Trophoblast cell (in vitro differentiated cells and primary cell): Measurements from ENCODE around the gene HMGXB3.

Source experiments
- DNase-seq, 2 donors: peaks; one replicate each; pipeline ENCODE4 v3.0.0-alpha.2; 2016
- H2AFZ ChIP-seq: 2 replicates; pipeline ENCODE4 v1.6.1; 2013; ENCODE audit warnings: low read length, moderate library complexity, mild to moderate bottlenecking; ENCODE audit not compliant: insufficient read depth, poor library complexity
- H2AK5ac ChIP-seq: 2 replicates; pipeline ENCODE4 v1.6.1; 2013; ENCODE audit warnings: mild to moderate bottlenecking, low read length
- H2BK120ac ChIP-seq: 2 replicates; pipeline ENCODE4 v1.6.1; 2013; ENCODE audit warnings: low read length, mild to moderate bottlenecking, moderate library complexity; ENCODE audit not compliant: insufficient read depth, poor library complexity
- H2BK12ac ChIP-seq: 2 replicates; pipeline ENCODE4 v1.6.1; 2013; ENCODE audit warnings: mild to moderate bottlenecking, low read length, moderate library complexity
- H2BK5ac ChIP-seq: 2 replicates; pipeline ENCODE4 v1.6.1; 2013; ENCODE audit warnings: low read length, low read depth, moderate library complexity, mild to moderate bottlenecking; ENCODE audit not compliant: poor library complexity
- H3K14ac ChIP-seq: 2 replicates; pipeline ENCODE4 v1.6.1; 2013; ENCODE audit warnings: mild to moderate bottlenecking, low read length
- H3K18ac ChIP-seq: 2 replicates; pipeline ENCODE4 v1.6.1; 2013; ENCODE audit warnings: mild to moderate bottlenecking, low read length
- H3K23ac ChIP-seq: 2 replicates; pipeline ENCODE4 v1.6.1; 2013; ENCODE audit warnings: low read length
- H3K27ac ChIP-seq: 2 replicates; pipeline ENCODE4 v1.5.1; 2013; ENCODE audit warnings: low read depth, mild to moderate bottlenecking, inconsistent platforms, low read length, moderate library complexity
- H3K27me3 ChIP-seq: 2 replicates; pipeline ENCODE4 v1.6.1; 2013; ENCODE audit warnings: inconsistent platforms, mild to moderate bottlenecking, low read length, moderate library complexity; ENCODE audit not compliant: insufficient read depth
- H3K36me3 ChIP-seq, 2 experiments: 1 replicate in 1 of 2; 2 replicates in 1 of 2; pipeline ENCODE4 v1.6.1; 2013; ENCODE audit warnings: low read length in 2 of 2, mild to moderate bottlenecking in 2 of 2, moderate library complexity in 1 of 2; ENCODE audit not compliant: insufficient read depth in 2 of 2, control insufficient read depth in 1 of 2
- H3K4ac ChIP-seq: 2 replicates; pipeline ENCODE4 v1.6.1; 2013; ENCODE audit warnings: low read depth, mild to moderate bottlenecking, low read length, moderate library complexity
- H3K4me1 ChIP-seq, 2 experiments: 1 replicate in 1 of 2; 2 replicates in 1 of 2; pipeline ENCODE4 v1.6.1; 2013; ENCODE audit warnings: low read length in 2 of 2, mild to moderate bottlenecking in 2 of 2, moderate library complexity in 1 of 2; ENCODE audit not compliant: insufficient read depth in 2 of 2, control insufficient read depth in 1 of 2
- H3K4me2 ChIP-seq: 2 replicates; pipeline ENCODE4 v1.6.1; 2013; ENCODE audit warnings: inconsistent platforms, mild to moderate bottlenecking, low read length, moderate library complexity
- H3K4me3 ChIP-seq: 2 replicates; pipeline ENCODE4 v1.5.1; 2013; ENCODE audit warnings: mild to moderate bottlenecking, low read depth, low read length, inconsistent platforms
- H3K79me1 ChIP-seq: one replicate; pipeline ENCODE4 v1.6.1; 2013; ENCODE audit warnings: low read length
- H3K79me2 ChIP-seq: 2 replicates; pipeline ENCODE4 v1.6.1; 2013; ENCODE audit warnings: low read length, mild to moderate bottlenecking; ENCODE audit not compliant: control insufficient read depth, insufficient read depth, poor library complexity
- H3K9ac ChIP-seq: 2 replicates; pipeline ENCODE4 v1.6.1; 2013; ENCODE audit warnings: mild to moderate bottlenecking, low read length
- H3K9me3 ChIP-seq: 2 replicates; pipeline ENCODE4 v1.6.1; 2013; ENCODE audit warnings: low read depth, mild to moderate bottlenecking, control low read depth, inconsistent platforms, low read length; ENCODE audit not compliant: insufficient read depth
- H4K12ac ChIP-seq: 2 replicates; pipeline ENCODE4 v1.6.1; 2013; ENCODE audit warnings: low read depth, mild to moderate bottlenecking, low read length, moderate library complexity
- H4K8ac ChIP-seq: 2 replicates; pipeline ENCODE4 v1.6.1; 2013; ENCODE audit warnings: low read depth, mild to moderate bottlenecking, low read length, moderate library complexity
- H4K91ac ChIP-seq: one replicate; pipeline ENCODE4 v1.6.1; 2013; ENCODE audit warnings: low read depth, mild to moderate bottlenecking, low read length, moderate library complexity
- WGBS: extraction: QIAGEN DNeasy Blood & Tissue Kit; methylation state at CpG from one replicate; pipeline ENCODE4 v1.1.7; 2013; ENCODE audit warnings: missing lambda C conversion rate; ENCODE audit not compliant: insufficient read length, insufficient coverage; ENCODE audit errors: extremely low coverage; 5-methylcytosine and 5-hydroxymethylcytosine counted together

HMGXB3 gene

GRCh38 chr5:149954798-149955197, 45.7 kb upstream of the HMGXB3 start:
- no peak overlapping the region for H2AFZ ChIP-seq
- H3K23ac ChIP-seq: no peak overlapping the region
- H3K4me3 ChIP-seq: no peak overlapping the region
- H2AK5ac ChIP-seq: no peak overlapping the region
- no peak overlapping the region for H4K12ac ChIP-seq
- H2BK5ac ChIP-seq: no peak overlapping the region
- WGBS: no CpG with 5 or more reads among the region's 6 CpGs
- no peak overlapping the region for H3K9ac ChIP-seq
- no peak overlapping the region for H3K4me2 ChIP-seq
- no peaks in the 10 kb centered on the region for H3K36me3 ChIP-seq
- no peak overlapping the region for H4K91ac ChIP-seq
- H2BK120ac ChIP-seq: no peak overlapping the region
- H3K27ac ChIP-seq: no peak overlapping the region
- no peaks in the 10 kb centered on the region for H3K79me1 ChIP-seq
- no peak overlapping the region for H3K14ac ChIP-seq
- H3K18ac ChIP-seq: no peak overlapping the region
- no peak overlapping the region for H4K8ac ChIP-seq
- H3K27me3 ChIP-seq: no peaks in the 10 kb centered on the region
- H3K9me3 ChIP-seq: no peaks in the 10 kb centered on the region
- H3K4me1 ChIP-seq: peaks cover 0 to 3% of the 10 kb centered on the region in 2 experiments
- no peak overlapping the region for H3K4ac ChIP-seq
- no peak for DNase-seq
- no peaks in the 10 kb centered on the region for H3K79me2 ChIP-seq
- H2BK12ac ChIP-seq: no peak overlapping the region

GRCh38 chr5:149956685-149957084, 43.9 kb upstream of the HMGXB3 start:
- Histone ChIP-seq H3K18ac (no peak overlapping the region), H3K4me2 (no peak overlapping the region), H3K14ac (no peak overlapping the region), H2BK5ac (no peak overlapping the region), H3K27me3 (no peaks in the 10 kb centered on the region), H3K9ac (no peak overlapping the region), H3K79me1 (peaks cover 8% of the 10 kb centered on the region), H4K8ac (no peak overlapping the region), H2AFZ (no peak overlapping the region), H3K36me3 (no peaks in the 10 kb centered on the region), H3K4ac (no peak overlapping the region), H2BK12ac (no peak overlapping the region), H3K27ac (no peak overlapping the region), H3K4me3 (no peak overlapping the region), H2BK120ac (no peak overlapping the region), H4K91ac (no peak overlapping the region), H3K79me2 (peaks cover 4% of the 10 kb centered on the region), H4K12ac (no peak overlapping the region), H3K4me1 (peaks cover 0 to 4% of the 10 kb centered on the region in 2 experiments), H3K9me3 (no peaks in the 10 kb centered on the region), H2AK5ac (no peak overlapping the region), H3K23ac (no peak overlapping the region)
- no peak for DNase-seq
- no CpG with 5 or more reads among the region's 5 CpGs for WGBS

GRCh38 chr5:149957855-149958254, 42.7 kb upstream of the HMGXB3 start:
- Histone ChIP-seq H3K9me3 (no peaks in the 10 kb centered on the region), H3K4me3 (no peak overlapping the region), H3K9ac (no peak overlapping the region), H3K23ac (no peak overlapping the region), H2BK120ac (no peak overlapping the region), H2BK12ac (no peak overlapping the region), H3K4me2 (no peak overlapping the region), H2AFZ (no peak overlapping the region), H3K79me1 (peaks cover 8% of the 10 kb centered on the region), H3K18ac (no peak overlapping the region), H3K14ac (no peak overlapping the region), H3K4ac (no peak overlapping the region), H4K12ac (no peak overlapping the region), H3K36me3 (no peaks in the 10 kb centered on the region), H2BK5ac (no peak overlapping the region), H2AK5ac (no peak overlapping the region), H3K4me1 (peaks cover 0 to 4% of the 10 kb centered on the region in 2 experiments), H3K79me2 (peaks cover 4% of the 10 kb centered on the region), H4K91ac (no peak overlapping the region), H3K27ac (no peak overlapping the region), H4K8ac (no peak overlapping the region), H3K27me3 (no peaks in the 10 kb centered on the region)
- no peak for DNase-seq
- no CpG with 5 or more reads among the region's 4 CpGs for WGBS

GRCh38 chr5:149959406-149960236, 40.9 kb upstream of the HMGXB3 start:
- Histone ChIP-seq H2AK5ac (no peak overlapping the region), H4K8ac (peak overlapping the region; percentile 85), H3K9me3 (no peaks in the 10 kb centered on the region), H3K14ac (peak overlapping the region; percentile 77), H2BK120ac (peak overlapping the region; percentile 59), H3K9ac (no peak overlapping the region), H3K18ac (no peak overlapping the region), H3K27me3 (no peaks in the 10 kb centered on the region), H3K79me2 (peaks cover 4% of the 10 kb centered on the region), H4K12ac (peak overlapping the region; percentile 83), H3K4me3 (no peak overlapping the region), H2BK12ac (peak overlapping the region; percentile 67), H3K27ac (peak overlapping the region; percentile 77), H2AFZ (peak overlapping the region; percentile 67), H3K4me2 (peak overlapping the region; percentile 53), H3K79me1 (peaks cover 8% of the 10 kb centered on the region), H3K23ac (no peak overlapping the region), H4K91ac (peak overlapping the region; percentile 61), H2BK5ac (no peak overlapping the region), H3K36me3 (no peaks in the 10 kb centered on the region), H3K4me1 (peaks cover 0 to 4% of the 10 kb centered on the region in 2 experiments), H3K4ac (no peak overlapping the region)
- no CpG with 5 or more reads among the region's 14 CpGs for WGBS
- peak in 1 of 2 donors; percentile 53 for DNase-seq
